Measurements from ENCODE around the gene KIRREL1.

GRCh38 chr1:157958263-157958662 is 35.2 kb upstream of the KIRREL1 start:
- TF ChIP-seq EZH2 (IDR thresholded peaks at IDR 0.05; ENCODE audit: borderline replicate concordance, low read length): no peak
- TF ChIP-seq, protein P1, sequence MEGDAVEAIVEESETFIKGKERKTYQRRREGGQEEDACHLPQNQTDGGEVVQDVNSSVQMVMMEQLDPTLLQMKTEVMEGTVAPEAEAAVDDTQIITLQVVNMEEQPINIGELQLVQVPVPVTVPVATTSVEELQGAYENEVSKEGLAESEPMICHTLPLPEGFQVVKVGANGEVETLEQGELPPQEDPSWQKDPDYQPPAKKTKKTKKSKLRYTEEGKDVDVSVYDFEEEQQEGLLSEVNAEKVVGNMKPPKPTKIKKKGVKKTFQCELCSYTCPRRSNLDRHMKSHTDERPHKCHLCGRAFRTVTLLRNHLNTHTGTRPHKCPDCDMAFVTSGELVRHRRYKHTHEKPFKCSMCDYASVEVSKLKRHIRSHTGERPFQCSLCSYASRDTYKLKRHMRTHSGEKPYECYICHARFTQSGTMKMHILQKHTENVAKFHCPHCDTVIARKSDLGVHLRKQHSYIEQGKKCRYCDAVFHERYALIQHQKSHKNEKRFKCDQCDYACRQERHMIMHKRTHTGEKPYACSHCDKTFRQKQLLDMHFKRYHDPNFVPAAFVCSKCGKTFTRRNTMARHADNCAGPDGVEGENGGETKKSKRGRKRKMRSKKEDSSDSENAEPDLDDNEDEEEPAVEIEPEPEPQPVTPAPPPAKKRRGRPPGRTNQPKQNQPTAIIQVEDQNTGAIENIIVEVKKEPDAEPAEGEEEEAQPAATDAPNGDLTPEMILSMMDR (conservative IDR thresholded peaks at IDR 0.05 in 1 of 2, IDR thresholded peaks at IDR 0.05 in 1 of 2; ENCODE audit: extremely low read depth in 1 of 2, insufficient read depth in 1 of 2, low read depth in 1 of 2, low read length in 2 of 2): no peak

All from mammary epithelial cell (primary cell).